Activated CD8-positive, alpha-beta memory T cell treated with anti-CD3 and anti-CD28 coated beads for 36 hours (primary cell): ENCODE data around the gene C5orf47. TPM values are rescaled to one million over a fixed set of nuclear protein-coding genes. Genes with fewer than 3 reads are reported as not detected.

Experiments
- CTCF ChIA-PET: fragments of 350-600 bp; sonication (Branson Sonifier 250); formaldehyde crosslinking; loops from one replicate; lab custom pipeline; 2021; ENCODE audit warnings: antibody characterized with exemption; lab: Charles Lee
- POLR2A ChIA-PET: fragments of 350-600 bp; sonication (Branson Sonifier 250); formaldehyde crosslinking; loops from one replicate; lab custom pipeline; 2021; ENCODE audit warnings: antibody characterized with exemption; lab: Charles Lee
- total RNA-seq, 2 experiments: library from RNA; stranded (reverse); gene quantifications; one replicate each; pipeline ENCODE4 v1.2.3, GENCODE V29; 2021

C5orf47 gene
- total RNA-seq, 2 experiments from 2014 or later = not detected

DNA sequence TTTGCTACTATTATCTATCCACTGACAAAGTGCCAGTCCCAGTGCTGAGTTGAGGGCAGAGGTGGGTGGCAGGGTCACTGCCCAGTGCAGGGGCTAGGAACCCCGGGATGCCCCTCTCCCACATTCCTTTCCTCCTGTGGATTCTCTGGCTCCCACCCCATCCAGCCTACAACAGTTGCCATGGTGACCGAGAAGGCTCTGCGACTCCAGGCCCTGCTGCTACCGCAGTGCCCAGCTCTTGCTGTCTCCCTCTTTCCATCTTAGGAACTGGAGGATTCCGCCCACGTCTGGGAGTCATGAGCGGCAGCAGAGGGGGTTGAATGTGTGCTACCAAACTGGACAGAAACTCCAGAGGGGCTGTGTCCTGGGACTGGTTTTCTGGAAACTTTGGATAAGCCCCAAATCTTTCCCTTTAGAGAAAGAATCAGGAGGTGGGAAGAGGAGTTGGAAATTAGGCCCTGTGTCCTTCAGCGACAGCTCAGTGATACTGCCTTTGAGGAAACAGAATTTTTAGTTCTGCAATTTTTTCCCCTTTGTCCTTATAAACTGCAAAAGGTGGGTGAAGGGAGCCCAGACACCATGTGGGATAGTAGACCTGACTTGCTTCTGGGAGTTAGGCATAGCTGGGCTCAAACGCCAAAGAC is 20.7 kb upstream of the C5orf47 start:
- ChIA-PET POLR2A (no interaction called here), CTCF (no interaction called here)

DNA sequence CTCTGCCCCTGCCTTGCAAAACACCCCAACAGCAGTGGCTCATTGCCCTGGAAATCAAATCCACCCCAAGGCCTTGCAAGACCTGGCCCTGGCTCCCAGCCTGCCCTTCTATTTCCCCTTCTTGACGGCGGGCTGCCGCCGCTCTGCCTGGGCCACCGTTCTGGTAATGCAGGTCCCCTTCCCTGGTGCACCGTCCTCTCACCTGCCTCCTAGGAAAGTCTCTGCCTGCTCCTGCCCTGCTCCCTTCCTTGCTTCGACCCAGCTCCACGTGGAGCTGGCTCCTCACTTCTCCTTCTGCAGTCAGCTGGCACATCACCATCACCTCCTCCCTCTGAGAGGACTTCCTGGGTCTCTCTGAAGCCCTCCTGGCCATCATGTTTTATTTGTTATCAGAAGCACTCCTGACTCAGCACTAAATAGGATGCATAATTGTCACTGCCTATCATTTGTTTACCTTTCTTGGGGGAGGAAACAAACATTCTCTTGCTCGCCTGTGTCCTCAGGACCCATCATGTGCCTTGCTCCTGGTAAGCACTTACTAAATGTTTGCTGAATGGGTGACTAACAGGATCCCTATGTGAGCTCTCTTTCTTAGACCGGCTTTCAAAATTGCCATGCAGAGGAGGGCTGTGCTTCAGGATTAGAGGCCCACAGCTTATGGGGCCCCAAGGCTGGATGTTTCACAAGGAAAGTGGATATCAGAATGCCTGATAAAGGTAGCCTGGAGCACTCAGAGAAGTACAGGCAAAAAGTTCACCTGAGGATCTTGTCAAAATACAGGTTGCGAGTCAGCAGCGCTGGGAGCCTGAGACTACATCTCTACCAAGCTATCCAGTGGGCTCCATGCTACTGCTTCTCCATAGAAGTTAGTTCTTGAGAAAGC is 19.6 kb upstream of the C5orf47 start:
- ChIA-PET CTCF (no interaction called here), POLR2A (no interaction called here)

DNA sequence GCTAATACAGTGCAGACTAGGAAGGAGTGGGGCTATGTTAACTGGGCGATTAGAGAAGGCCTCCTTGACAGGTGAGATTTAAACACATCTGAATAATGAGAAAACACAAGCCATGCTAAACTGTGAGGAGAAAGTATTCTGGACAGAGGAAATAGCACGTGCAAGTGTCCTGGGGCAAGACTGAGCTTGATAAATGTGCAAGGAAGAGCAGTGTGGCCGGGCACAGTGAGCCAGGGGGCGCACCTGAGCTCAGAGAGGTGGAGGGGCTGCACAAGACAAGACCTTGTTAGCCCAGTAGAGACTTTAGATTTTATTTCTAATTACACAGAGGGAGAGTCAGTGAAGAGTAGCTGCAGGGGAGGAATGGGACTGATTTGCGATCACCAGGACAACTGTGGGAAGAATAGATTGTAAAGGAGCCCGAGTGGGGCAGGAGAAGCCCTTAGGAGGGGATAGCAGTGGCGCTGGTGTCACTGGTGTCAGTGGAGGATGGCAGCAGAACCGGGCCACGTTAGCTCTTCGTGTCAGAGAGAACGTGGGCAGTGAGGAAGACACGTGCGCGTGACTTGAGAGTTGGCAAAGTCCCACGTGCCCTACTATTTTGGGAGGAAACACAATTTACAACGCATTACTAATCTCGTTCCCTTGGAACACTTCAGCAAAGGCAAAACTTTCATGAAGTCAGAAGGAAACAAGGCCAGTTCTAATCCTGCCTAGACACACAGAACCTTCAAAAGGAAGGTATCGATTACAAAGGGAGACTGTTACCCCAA is 17.9 kb upstream of the C5orf47 start:
- CTCF ChIA-PET = no interaction called here
- POLR2A ChIA-PET = no interaction called here

DNA sequence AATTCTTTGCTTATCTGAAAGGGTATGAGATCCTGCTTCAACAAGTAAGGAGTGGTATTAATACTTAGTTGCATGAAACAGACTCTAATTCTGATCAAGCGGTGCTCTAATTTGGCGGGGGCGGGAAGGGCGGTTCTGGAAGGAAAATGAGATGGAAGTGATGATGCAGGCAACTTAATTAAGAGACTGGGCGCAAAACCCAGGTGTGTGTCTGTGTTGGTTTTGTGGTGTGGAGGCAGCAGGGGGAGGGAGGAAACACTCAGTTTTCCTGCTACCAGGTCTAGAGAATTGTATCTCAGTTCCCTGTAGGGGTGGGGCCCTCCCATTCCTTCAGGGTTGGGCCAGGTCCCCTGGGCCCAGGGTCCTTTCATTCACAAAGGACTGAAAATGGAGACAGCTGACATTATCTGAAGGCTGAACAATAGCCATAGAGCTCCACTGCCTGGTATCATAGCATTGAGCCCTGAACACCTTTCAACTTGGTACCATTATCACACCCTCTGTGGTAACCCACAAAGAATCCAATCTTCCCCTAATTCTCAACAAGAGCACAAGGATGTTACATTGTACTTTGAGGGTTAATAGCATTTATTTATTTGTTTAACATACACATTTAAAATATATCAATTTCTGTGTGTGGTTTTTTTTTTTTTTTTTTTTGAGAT is 17.2 kb upstream of the C5orf47 start:
- POLR2A ChIA-PET = no interaction called here
- CTCF ChIA-PET = interaction anchor here (0.7 to 1.8 kb wide), 4 partner anchors 9 to 380 kb away, joined by 4 to 7 read pairs (median 5); no protein-coding TSS in a partner anchor

DNA sequence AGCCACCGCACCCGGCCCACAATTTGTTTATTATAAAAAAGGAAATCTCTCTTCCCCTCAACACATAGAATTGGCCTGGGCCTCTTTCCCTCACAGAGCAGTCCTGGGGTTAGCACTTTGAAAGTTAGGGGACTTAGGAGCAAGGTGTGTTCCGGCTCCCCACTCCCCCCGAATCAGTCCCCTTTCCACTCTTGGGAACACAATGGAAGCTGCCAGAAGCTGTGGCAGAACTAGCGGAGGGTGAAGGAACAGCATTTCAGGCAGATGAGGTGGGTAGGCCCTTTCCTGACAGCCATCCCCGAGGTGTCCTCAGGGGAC is 16.4 kb upstream of the C5orf47 start:
- CTCF ChIA-PET = interaction anchor here (0.6 to 1.8 kb wide), 7 partner anchors 9 to 381 kb away, joined by 3 to 12 read pairs (median 5); partner anchors contain the start of gene BOD1
- POLR2A ChIA-PET = interaction anchor here (1.1 kb wide), 1 partner anchor 357 kb away, joined by 3 read pairs; no protein-coding TSS in a partner anchor

DNA sequence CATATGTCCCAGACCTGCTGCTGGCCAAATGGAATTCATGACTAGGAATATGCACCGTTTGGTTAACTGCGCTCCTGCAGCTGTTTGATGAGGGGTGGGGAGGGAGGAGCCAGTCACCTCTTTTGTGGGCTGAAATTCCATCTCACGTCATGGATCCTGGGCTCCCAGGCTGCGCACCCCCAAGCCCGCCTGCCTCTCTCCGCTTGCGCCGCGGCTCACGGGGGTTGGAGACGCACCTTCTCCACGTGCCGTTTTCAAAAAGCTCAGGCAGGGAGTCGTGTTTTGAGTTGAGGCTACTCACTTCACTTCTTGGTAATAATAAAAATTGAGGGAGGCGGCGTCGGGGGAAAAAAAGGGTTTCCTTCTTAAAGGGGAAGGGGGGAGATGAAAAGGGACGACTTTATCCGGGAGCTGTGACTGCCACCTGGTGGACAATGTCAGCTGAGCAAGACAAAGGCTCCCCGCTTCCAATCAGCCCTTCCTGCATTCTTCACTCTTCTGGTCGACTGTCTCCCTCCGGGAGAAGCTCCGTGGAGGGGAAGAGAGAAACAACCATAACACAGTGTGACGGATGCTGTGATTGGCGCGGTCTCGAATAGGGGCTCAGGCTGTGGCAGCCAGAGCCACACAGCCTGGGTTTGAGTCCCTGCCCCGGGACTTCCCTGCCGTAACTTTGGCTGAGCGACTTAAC is 15.9 kb upstream of the C5orf47 start:
- CTCF ChIA-PET = interaction anchor here (0.6 to 1.8 kb wide), 9 partner anchors 8 to 382 kb away, joined by 3 to 12 read pairs (median 5); partner anchors contain the start of gene BOD1
- POLR2A ChIA-PET = interaction anchor here (1.1 kb wide), 1 partner anchor 357 kb away, joined by 3 read pairs; no protein-coding TSS in a partner anchor

DNA sequence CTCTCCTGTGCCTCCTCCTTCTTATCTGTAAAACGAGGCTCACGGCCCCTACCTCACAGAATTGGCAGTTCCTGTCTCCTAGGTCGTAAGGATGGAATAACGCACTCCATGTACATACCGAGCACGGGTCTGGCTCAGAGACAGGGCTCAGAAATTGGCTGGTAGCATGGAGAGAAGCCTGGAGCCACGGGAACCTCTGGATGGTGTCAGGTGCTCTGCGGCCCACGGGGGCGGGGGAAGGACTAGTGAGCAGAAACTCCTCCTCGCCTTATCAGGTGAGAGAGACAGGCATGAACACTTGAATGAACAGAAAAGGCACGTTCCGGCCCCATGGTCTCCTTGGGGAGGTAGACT is 15.4 kb upstream of the C5orf47 start:
- CTCF ChIA-PET = interaction anchor here (0.6 to 1.8 kb wide), 8 partner anchors 8 to 382 kb away, joined by 3 to 12 read pairs (median 5); partner anchors contain the start of gene BOD1

DNA sequence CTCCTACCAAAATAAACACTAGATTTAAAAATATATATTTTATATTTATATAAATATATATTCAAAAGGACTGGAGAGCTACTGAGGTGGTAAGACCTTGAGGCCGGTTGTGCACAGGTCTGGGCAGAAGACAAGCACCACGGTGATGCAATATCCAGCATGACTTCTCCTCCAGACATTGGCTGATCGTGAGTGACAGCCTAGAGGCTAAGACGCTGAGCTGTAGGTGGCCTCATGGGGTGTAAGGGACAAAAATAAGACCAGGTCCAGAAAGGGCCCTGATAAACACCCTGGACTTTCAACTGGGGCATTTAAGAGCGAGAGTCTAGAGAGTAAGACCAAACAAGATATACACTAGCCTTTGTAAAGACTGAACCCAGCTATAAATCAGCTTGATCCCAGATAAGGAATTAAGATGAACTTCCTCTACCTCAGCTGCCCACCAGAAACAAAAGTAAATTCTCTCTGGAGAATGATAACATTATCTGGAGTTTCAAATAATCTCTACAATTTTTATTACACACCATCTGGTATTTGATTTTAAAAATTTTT is 14.2 kb upstream of the C5orf47 start:
- ChIA-PET POLR2A (no interaction called here), CTCF (interaction anchor here (1.4 kb wide), 1 partner anchor 357 kb away, joined by 5 read pairs; no protein-coding TSS in a partner anchor)

More for the DNA sequence above, 15.4 kb upstream of the C5orf47 start:
- POLR2A ChIA-PET = interaction anchor here (1.1 kb wide), 1 partner anchor 358 kb away, joined by 3 read pairs; no protein-coding TSS in a partner anchor

DNA sequence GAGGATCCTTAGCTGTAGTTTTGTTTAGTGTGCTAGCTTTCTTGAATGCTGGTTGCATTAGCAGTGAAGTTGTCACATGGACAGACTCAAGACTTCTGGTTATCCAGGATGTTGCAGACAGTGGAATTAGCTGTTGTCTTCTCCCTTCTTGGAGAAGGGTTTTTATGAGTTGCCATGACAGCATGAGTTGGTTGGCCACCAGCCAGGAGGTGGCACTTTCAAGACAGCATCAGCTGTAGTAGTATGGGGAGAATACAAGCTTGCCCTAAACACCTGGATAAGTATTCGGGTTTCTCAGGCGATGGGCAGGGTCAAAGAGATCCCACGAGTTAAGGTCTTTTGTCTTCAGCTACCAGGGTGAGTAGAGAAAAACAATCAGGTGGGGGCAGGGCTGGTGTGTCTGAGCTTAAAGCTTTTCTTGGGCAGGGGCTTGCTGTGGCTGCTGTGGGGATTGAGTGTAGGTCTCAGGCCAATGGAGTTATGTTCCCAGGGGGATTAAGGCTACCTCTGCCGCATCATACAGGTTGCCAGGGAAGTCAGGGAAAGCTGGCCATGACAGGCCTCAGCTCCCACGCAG is 7.7 kb upstream of the C5orf47 start:
- CTCF ChIA-PET = interaction anchor here (1.3 kb wide), 1 partner anchor 8 kb away, joined by 5 read pairs; no protein-coding TSS in a partner anchor
- POLR2A ChIA-PET = no interaction called here

DNA sequence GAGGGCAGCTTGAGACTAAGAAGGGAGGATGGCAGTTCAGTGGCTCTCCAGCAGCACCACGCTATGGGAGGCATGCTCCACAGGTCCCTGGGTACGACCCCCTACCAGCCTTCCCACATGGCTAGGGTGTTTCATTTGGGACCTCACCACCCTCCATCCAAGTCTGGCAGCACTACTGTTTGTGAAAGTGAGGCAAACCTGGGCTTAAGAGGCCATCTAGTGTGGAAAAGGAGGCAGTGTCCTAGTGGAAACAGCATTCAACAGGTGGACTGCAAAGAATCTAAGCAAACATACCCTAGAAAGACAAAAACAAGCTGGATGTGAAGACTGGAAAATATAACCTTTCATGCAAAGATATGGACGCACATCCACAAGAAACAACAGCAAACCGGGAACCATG is 4.8 kb upstream of the C5orf47 start:
- POLR2A ChIA-PET = no interaction called here
- CTCF ChIA-PET = no interaction called here

DNA sequence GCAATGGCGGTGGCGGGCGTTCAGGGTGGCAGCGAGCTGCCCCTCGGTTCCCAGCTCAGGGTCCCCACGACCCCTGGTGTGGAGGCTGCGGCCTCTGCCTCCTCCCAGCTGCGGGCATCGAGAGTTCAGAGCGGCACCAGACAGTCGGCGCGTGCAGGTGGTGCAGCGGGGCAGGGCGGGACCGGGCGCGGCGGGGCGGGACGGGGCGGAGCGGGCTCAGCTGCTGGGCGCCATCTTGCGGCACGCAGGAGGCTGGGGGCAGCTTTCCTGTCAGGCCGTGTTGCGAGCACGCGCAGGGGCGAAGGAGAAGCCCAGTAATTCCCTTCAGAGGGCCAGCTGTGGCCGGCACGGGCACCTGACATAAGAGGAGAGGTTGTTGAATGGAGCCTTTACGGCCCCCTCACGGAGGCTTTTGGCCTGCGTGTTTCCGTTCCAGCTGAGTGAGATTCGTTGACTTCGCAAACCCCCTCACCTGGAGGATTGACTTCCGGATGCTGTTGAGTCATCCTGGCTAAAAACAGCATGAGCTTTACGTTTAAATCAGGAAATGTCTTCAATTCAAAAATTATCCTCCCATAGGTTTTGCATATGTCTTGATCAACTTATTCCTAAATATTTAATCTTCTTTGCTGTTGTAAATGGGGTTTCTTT is 587 bp downstream of the C5orf47 start:
- ChIA-PET CTCF (no interaction called here), POLR2A (no interaction called here)

DNA sequence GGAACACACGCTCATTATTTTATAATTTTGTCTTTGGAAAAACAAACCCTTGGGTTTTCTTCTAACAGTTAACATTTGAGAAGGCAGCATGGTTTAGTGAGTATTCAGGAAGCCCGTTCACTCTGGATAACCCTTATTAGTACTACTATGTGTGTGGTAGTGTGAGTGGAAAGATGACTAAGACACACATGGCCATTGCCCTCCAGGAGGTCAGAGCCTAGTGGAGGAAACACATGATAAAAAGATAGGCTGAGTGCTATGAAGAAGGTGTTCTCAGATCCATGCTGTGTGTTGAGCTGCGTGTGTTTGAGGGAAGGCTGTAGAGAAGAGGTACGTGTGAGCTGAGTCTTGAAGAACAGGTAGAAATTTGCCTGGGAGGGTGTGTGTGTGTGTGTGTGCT is 8.4 kb downstream of the C5orf47 start:
- CTCF ChIA-PET = no interaction called here
- POLR2A ChIA-PET = no interaction called here

DNA sequence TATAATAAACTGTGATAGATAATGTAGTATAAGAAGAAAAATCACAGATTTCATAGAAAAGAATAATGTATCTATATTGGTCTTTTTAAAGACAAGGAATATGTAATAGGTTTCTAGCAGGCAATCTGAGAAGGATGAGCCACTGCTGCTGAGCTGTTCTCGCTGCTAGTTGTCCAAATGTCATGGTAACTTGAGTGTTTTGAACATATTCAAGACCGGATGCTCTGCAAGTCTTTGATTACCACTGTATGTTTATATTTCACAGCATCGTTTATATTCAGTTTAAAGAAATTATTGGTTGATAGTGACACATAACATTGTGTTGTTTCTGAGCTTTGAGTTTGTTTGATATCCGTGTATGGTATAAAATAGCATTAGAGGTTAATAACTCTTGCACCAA is 9.6 kb downstream of the C5orf47 start:
- ChIA-PET CTCF (no interaction called here), POLR2A (no interaction called here)

DNA sequence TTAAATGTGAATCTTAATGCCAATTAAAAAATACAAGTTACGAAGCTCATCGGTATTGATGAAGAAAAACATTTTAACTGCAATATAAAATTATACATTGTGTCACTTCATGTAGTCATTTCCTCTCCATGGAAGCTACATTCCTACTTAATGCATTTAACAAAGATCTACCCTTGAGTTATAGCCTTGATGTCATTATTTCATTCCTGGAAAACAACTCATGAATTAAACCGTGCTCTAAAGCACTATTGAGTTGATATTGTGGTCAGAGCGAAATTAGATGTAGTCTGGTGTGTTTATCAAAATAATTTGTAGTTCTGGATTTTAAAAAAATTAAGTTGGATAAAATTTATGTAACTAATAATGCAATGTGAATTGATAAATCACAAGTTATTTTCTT is 11.1 kb downstream of the C5orf47 start:
- ChIA-PET CTCF (no interaction called here), POLR2A (no interaction called here)

DNA sequence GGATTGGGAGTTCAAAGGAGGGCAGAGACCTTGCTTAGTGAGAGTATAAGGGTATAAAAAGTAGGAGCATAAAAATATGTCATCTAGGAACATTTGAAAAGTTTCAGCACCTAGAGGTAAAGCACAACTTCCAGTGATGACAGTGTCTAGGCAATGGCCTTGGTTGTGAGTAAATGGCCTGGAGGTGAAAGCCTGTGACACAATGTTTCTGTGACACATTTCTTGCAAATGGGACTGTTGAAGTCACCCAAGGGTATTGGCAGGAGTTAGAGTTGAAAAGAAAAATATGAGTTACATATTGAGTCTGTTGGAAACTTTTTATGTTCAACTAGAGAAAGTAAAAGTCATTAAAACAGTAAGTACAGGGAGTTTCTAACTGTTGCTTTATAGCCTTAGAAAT is 14.8 kb downstream of the C5orf47 start:
- CTCF ChIA-PET = no interaction called here

DNA sequence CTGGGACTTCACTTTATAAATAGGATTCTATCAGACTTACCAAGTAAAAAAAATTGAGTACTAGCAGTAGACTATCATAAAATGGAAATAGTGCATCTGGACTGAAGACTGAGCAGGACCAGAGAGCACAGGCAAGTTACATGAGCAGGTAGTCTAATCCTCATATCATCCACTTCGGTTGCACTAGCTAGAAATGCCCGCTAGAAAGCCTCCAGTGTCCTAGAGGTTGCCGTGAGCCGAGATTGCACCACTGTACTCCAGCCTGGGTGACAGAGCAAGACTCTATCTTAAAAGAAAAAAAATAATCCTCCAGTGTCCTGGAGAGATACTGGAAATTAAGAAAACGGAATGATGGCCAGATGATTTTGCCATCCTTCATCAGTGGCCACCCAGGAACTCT is 20.0 kb downstream of the C5orf47 start:
- CTCF ChIA-PET = no interaction called here
- POLR2A ChIA-PET = no interaction called here

More for the DNA sequence above, 14.8 kb downstream of the C5orf47 start:
- POLR2A ChIA-PET = no interaction called here

DNA sequence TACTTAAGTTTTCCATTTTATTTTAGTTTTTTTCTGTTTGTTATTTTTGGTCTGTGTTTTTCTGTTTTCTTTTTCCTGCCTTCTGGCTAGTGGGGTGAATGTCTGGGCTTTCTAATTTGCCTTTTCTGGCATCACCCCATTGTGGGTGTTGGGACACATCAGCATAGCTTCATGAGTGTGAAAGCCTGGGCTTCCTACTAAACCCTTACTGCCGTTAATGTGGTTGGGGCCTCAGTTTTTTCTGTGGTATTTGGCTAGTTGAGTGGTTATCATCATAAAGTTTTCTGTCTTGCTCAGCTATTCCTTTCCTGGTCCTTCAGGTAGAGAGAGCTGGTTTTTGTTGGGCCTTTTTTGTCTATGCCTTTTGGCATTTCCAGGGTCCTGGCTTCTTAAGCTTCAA is 21.4 kb downstream of the C5orf47 start:
- ChIA-PET CTCF (no interaction called here), POLR2A (no interaction called here)
